Caco-2 (cell line): Measurements from ENCODE around the gene SMIM17. TPM values are rescaled to one million over a fixed set of nuclear protein-coding genes. Genes with fewer than 3 reads are reported as not detected.
A peak's percentile ranks its signal among the peaks of the same experiment; 100 is the strongest.

ENCODE experiments used
- BruUV-seq: library from RNA; stranded (reverse); fragments of 400-500 nt; replicated peaks from 2 replicates; lab custom pipeline; 2021; lab: Mats Ljungman, UMichigan
- CTCF ChIA-PET: fragments of 300-600 bp; sonication (Branson Sonifier 250); formaldehyde crosslinking; loops from one replicate; lab custom pipeline; 2022; ENCODE audit warnings: antibody characterized with exemption; lab: Charles Lee
- POLR2A ChIA-PET: fragments of 300-600 bp; sonication (Branson Sonifier 250); formaldehyde crosslinking; loops from one replicate; lab custom pipeline; 2022; ENCODE audit warnings: antibody characterized with exemption; lab: Charles Lee
- DNase-seq, 2 experiments: peaks; one replicate each; pipeline versions ENCODE4 v3.0.0 to v3.0.0-alpha.2; 2020 to 2022
- H3K27me3 ChIP-seq: replicated peaks from 2 replicates; pipeline ENCODE4 v1.6.0; 2011; ENCODE audit warnings: low read length; ENCODE audit not compliant: control insufficient read depth, insufficient read depth
- H3K36me3 ChIP-seq: 2 replicates; pipeline ENCODE4 v1.5.1; 2011; ENCODE audit warnings: low read length; ENCODE audit not compliant: control insufficient read depth, insufficient read depth
- H3K4me1 ChIP-seq: fragments of 250-450 bp; sonication (Bioruptor Pico); 2 replicates; pipeline ENCODE4 v1.5.1; 2020; ENCODE audit warnings: mild to moderate bottlenecking
- H3K4me3 ChIP-seq: 2 replicates; pipeline ENCODE4 v1.5.1; 2011; ENCODE audit warnings: low read depth, mild to moderate bottlenecking, control low read depth, low read length
- H3K9me3 ChIP-seq: fragments of 250-450 bp; sonication (Bioruptor Pico); 2 replicates; pipeline ENCODE4 v1.5.1; 2020; ENCODE audit warnings: mild to moderate bottlenecking, moderate library complexity
- H3K27ac Mint-ChIP-seq: one replicate; pipeline ENCODE4 v1.8.0; 2022; ENCODE audit warnings: mixed read lengths; ENCODE audit not compliant: unreplicated experiment
- H3K27me3 Mint-ChIP-seq: one replicate; pipeline ENCODE4 v1.8.0; 2022; ENCODE audit warnings: mixed read lengths; ENCODE audit not compliant: insufficient read depth, unreplicated experiment
- H3K36me3 Mint-ChIP-seq: one replicate; pipeline ENCODE4 v1.8.0; 2022; ENCODE audit warnings: mild to moderate bottlenecking, mixed read lengths; ENCODE audit not compliant: insufficient read depth, unreplicated experiment
- H3K4me1 Mint-ChIP-seq: one replicate; pipeline ENCODE4 v1.8.0; 2022; ENCODE audit warnings: low read depth, mixed read lengths; ENCODE audit not compliant: unreplicated experiment
- H3K4me3 Mint-ChIP-seq: one replicate; pipeline ENCODE4 v1.8.0; 2022; ENCODE audit warnings: mild to moderate bottlenecking, moderate library complexity, mixed read lengths; ENCODE audit not compliant: unreplicated experiment
- H3K9me3 Mint-ChIP-seq: one replicate; pipeline ENCODE4 v1.8.0; 2022; ENCODE audit warnings: mixed read lengths; ENCODE audit not compliant: unreplicated experiment
- CTCF ChIP-seq, 2 experiments: fragments of 200-600 bp in 1 of 2; IDR thresholded peaks; 1 replicate in 1 of 2; 2 replicates in 1 of 2; pipeline versions ENCODE4 v1.5.1 to v1.8.0; 2011 to 2022; ENCODE audit warnings: antibody characterized with exemption in 1 of 2, control low read depth in 1 of 2, inconsistent platforms in 1 of 2, low read depth in 1 of 2, low read length in 1 of 2, mild to moderate bottlenecking in 1 of 2, moderate library complexity in 1 of 2; ENCODE audit not compliant: insufficient read depth in 1 of 2, severe bottlenecking in 1 of 2, unreplicated experiment in 1 of 2
- intact Hi-C: fragments of 100-400 bp; cut with micrococcal nuclease; formaldehyde crosslinking; loops from one replicate; pipeline ENCODE4 v1.10.0; 2022; ENCODE audit not compliant: unreplicated experiment
- total RNA-seq: library from RNA; stranded (reverse); gene quantifications from 2 replicates; pipeline ENCODE4 v1.2.3, GENCODE V29; 2022

Gene SMIM17
- total RNA-seq, 1 experiment from 2014 or later: not detected

GRCh38 chr19:56637976-56638555 lies 4.9 kb upstream of the SMIM17 start:
- Mint-ChIP-seq H3K9me3 (peaks cover 52% of the 10 kb centered on the region), H3K4me1 (no peaks in the 10 kb centered on the region), H3K27ac (no peak overlapping the region), H3K27me3 (no peaks in the 10 kb centered on the region), H3K4me3 (no peak overlapping the region), H3K36me3 (peaks cover 5% of the 10 kb centered on the region)
- Histone ChIP-seq H3K4me3 (no peak overlapping the region), H3K4me1 (no peaks in the 10 kb centered on the region), H3K36me3 (no peaks in the 10 kb centered on the region), H3K9me3 (peaks cover 28% of the 10 kb centered on the region), H3K27me3 (no peaks in the 10 kb centered on the region)
- intact Hi-C loops: no loop called here
- DNase-seq: peak; percentile 76 to 81
- TF ChIP-seq CTCF (IDR thresholded peaks at IDR 0.05; ENCODE audit: insufficient read depth in 1 of 2, low read depth in 1 of 2, low read length in 1 of 2, severe bottlenecking in 1 of 2, unreplicated experiment in 1 of 2): no peak
- POLR2A ChIA-PET: no interaction called here
- CTCF ChIA-PET: no interaction called here
- BruUV-seq: no TSS peak

DNA sequence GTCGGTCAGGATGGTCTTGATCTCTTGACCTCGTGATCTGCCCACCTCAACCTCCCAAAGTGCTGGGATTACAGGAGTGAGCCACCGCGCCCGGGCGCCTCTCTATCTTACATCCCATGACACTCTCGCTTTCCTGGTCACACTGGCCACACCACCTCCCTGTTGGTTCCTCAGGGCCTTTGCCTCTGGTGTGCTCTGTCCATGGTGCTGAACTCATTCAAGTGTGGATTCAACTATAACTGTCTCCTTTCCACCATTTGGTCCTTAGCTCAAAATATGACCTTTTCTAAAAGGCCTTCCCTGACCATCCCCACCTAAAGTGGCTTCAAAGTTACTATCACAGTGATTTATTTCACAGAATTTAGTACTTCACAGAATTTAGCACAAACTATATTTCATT lies 3.7 kb upstream of the SMIM17 start:
- Mint-ChIP-seq H3K27me3 (no peaks in the 10 kb centered on the region), H3K27ac (no peak overlapping the region), H3K4me3 (no peak overlapping the region), H3K36me3 (peaks cover 5% of the 10 kb centered on the region), H3K9me3 (peaks cover 48% of the 10 kb centered on the region), H3K4me1 (no peaks in the 10 kb centered on the region)
- Histone ChIP-seq H3K27me3 (no peaks in the 10 kb centered on the region), H3K4me1 (no peaks in the 10 kb centered on the region), H3K4me3 (no peak overlapping the region), H3K36me3 (no peaks in the 10 kb centered on the region), H3K9me3 (peaks cover 28% of the 10 kb centered on the region)
- BruUV-seq: no TSS peak
- CTCF ChIA-PET: no interaction called here
- intact Hi-C loops: no loop called here
- DNase-seq: peak in 1 of 2 experiments; percentile 6
- POLR2A ChIA-PET: no interaction called here
- TF ChIP-seq CTCF (IDR thresholded peaks at IDR 0.05; ENCODE audit: insufficient read depth in 1 of 2, low read depth in 1 of 2, low read length in 1 of 2, severe bottlenecking in 1 of 2, unreplicated experiment in 1 of 2): no peak

GRCh38 chr19:56643460-56643955 lies 549 bp downstream of the SMIM17 start:
- H3K27me3 ChIP-seq: no peaks in the 10 kb centered on the region
- no peaks in the 10 kb centered on the region for H3K36me3 ChIP-seq
- intact Hi-C loops: no loop called here
- Mint-ChIP-seq H3K4me1 (no peaks in the 10 kb centered on the region), H3K27me3 (no peaks in the 10 kb centered on the region), H3K4me3 (no peak overlapping the region), H3K27ac (no peak overlapping the region), H3K9me3 (peaks cover 51% of the 10 kb centered on the region), H3K36me3 (no peaks in the 10 kb centered on the region)
- no peak for TF ChIP-seq CTCF (IDR thresholded peaks at IDR 0.05; ENCODE audit: insufficient read depth in 1 of 2, low read depth in 1 of 2, low read length in 1 of 2, severe bottlenecking in 1 of 2, unreplicated experiment in 1 of 2)
- POLR2A ChIA-PET: no interaction called here
- no TSS peak for BruUV-seq
- no peak for DNase-seq
- peaks cover 26% of the 10 kb centered on the region for H3K9me3 ChIP-seq
- no peaks in the 10 kb centered on the region for H3K4me1 ChIP-seq
- H3K4me3 ChIP-seq: no peak overlapping the region
- CTCF ChIA-PET: no interaction called here
